EL (cell line): ENCODE results near the gene DEK.
"Not testable (repeated sequence)": the region's sequence is repeated elsewhere in the genome, so short reads cannot be mapped to it uniquely, and the experiment has no call there.

Experiments
- DNase-seq: peaks from one replicate; pipeline ENCODE4 v3.0.0-alpha.2; 2016

DEK gene

DNA sequence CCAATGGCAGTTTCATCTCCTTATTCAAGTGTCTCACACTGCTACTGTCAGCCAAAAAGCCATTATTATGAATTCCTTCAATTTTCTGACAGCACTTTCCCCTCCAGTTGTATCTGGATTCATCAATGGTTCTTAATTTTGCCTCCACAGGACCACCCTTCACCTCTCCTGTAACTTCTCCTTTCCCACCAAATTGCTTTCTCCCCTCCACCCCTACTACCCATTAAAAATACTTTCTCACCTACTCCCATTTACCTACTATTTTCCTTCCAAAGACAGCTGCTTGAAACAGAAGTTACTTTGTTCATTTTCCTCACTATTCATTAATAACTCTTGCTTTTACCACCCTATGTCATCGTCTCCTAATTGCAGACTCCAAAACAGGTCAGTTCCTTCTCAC lies 29.8 kb downstream of the DEK start:
- DNase-seq: no peak

DNA sequence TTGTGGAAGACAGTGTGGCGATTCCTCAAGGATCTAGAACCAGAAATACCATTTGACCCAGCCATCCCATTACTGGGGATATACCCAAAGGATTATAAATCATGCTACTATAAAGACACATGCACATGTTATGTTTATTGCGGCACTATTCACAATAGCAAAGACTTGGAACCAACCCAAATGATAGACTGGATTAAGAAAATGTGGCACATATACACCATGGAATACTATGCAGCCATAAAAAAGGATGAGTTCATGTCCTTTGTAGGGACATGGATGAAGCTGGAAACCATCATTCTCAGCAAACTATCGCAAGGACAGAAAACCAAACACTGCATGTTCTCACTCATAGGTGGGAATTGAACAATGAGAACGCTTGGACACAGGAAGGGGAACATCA lies 30.6 kb downstream of the DEK start:
- DNase-seq: not testable (repeated sequence)

GRCh38 chr6:18231856-18232255 lies 32.5 kb downstream of the DEK start:
- not testable (repeated sequence) for DNase-seq

DNA sequence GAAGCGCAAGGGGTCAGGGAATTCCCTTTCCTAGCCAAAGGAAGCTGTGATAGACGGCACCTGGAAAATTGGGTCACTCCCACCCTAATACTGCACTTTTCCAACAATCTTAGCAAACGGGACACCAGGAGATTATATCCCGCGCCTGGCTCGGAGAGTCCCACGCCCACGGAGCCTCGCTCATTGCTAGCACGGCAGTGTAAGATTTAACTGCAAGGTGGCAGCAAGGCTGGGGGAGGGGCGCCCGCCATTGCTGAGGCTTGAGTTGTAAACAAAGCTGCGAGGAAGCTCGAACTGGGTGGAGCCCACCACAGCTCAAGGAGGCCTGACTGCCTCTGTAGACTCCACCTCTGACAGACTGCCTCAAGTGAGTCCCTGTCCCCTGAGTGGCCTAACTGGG lies 35.7 kb downstream of the DEK start:
- not testable (repeated sequence) for DNase-seq

GRCh38 chr6:18227166-18227565 lies 37.2 kb downstream of the DEK start:
- DNase-seq: not testable (repeated sequence)

DNA sequence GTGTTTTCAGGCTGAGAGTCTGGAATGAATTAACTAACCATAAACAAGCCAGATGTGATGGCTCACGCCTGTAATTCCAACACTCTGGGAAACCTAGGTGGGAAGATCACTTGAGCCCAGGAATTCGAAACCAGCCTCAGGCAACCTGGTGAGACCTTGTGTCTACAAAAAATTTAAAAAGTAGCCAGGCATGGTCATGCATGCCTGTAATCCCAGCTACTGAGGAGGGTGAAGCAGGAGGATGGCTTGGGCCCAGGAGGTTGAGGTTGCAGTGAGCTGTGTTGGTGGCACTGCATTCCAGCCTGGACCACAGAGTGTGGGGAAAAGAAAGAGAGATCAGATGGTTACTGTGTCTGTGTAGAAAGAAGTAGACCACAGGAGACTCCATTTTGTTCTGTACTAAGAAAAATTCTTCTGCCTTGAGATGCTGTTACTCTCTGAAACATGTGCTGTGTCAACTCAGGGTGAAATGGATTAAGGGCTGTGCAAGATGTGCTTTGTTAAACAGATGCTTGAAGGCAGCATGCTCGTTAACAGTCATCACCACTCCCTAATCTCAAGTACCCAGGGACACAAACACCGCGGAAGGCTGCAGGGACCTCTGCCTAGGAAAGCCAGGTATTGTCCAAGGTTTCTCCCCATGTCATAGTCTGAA lies 37.8 kb downstream of the DEK start:
- peak; percentile 73 for DNase-seq

GRCh38 chr6:18221288-18221615 lies 43.1 kb downstream of the DEK start:
- DNase-seq: no peak

DNA sequence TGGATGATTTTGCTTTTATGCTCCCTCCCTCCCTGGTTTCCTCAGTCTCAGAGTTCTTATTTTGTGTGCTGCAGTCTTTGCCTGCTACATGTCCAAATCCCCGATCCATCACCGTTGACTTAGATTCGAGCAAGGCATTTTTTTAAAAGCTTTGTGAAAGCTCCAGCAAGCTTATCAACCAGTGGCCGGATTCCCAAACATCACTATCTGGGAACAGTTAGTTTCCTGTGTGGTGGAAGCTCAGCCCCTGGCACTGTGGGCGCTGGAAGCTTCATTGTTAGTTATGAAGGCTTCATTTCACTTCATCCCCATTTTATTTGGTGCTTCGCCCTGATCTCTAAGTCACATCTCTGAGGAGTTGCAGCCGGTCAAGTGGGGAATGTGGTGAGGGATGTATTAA lies 44.7 kb downstream of the DEK start:
- DNase-seq: no peak

DNA sequence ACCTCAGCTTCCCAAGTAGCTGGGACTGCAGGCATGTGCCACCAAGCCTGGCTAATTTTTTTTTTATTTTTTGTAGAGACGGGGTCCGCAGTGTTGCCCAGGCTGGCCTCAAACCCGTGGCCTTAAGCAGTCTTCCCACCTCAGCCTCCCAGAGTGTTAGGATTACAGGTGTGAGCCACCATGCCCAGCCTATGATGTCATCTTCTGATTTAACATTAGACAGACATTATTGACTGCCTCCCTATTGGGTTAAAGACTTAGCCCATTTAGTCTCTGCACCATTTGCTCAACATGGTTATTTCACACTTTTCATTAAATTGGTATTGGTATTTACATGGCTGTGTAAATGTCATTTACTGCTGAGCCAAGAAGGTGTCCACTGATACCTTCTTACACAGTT lies 46.1 kb downstream of the DEK start:
- DNase-seq: no peak

- DNase-seq: peak; percentile 80
Observed at GRCh38 chr6:18216411-18216810, 47.9 kb downstream of the DEK start.

DNA sequence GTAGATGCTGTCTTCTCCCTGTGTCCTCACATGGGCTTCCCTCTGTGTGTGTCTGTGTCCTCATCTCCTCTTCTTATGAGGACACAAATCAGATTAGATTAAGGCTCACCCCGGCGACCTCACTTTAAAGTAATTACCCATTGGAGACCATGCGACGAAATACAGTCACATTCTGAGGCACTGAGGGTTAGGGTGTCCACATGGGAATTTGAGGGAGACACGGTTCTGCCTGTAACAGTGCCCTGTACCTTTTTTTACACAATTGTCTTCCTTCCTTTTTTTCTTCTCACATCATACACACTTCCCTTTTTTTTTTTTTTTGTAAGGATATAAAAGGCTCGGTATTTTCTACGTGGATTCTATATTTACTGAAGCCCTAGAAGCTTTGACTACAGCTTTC lies 48.9 kb downstream of the DEK start:
- DNase-seq: no peak

GRCh38 chr6:18214003-18214402 lies 50.3 kb downstream of the DEK start:
- DNase-seq: no peak

- no peak for DNase-seq
Observed at GRCh38 chr6:18213439-18213838, 50.9 kb downstream of the DEK start.

DNA sequence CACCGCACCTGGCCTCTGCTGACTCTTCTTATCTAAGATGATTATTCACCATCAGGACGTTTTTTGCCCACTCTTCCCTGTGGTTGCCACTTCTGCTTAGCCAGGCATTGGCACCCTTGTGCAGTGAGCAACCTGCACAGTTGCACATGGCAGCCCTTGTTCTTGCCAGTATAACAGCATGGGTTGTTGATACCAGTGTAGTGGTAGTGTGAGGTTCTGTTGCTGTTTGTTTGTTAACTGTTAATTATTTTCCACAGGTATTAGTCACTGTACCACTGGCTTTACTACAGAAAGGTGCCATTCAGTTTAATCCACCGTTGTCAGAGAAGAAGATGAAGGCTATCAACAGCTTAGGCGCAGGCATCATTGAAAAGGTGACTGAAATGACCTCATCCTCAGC lies 52.1 kb downstream of the DEK start:
- no peak for DNase-seq

GRCh38 chr6:18211338-18211737 lies 53.0 kb downstream of the DEK start:
- no peak for DNase-seq

GRCh38 chr6:18210707-18211106 lies 53.6 kb downstream of the DEK start:
- no peak for DNase-seq

- no peak for DNase-seq
Observed at GRCh38 chr6:18209539-18210197, 54.7 kb downstream of the DEK start.

- DNase-seq: not testable (repeated sequence)
Observed at GRCh38 chr6:18208778-18209177, 55.6 kb downstream of the DEK start.

- no peak for DNase-seq
Observed at GRCh38 chr6:18207949-18208348, 56.4 kb downstream of the DEK start.

DNA sequence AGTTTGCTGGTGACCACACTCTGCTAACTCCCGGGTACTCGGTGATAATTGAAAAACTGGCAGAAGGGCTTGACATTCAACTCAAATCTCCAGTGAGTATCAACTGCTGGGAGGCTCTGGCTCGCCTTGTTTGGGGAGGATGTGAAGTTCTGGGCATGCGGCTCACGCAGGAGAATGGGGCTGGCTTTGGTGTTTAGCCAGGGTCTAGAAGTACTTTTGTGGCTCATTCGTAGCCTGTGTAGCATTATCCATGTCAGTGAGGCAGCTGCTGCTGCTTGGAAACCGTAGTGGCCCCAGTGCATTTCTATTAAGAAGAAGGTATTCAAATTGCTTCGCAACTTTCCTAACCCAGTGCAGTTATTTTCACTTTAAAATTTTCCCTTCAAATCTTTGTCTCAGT lies 56.9 kb downstream of the DEK start:
- no peak for DNase-seq

DNA sequence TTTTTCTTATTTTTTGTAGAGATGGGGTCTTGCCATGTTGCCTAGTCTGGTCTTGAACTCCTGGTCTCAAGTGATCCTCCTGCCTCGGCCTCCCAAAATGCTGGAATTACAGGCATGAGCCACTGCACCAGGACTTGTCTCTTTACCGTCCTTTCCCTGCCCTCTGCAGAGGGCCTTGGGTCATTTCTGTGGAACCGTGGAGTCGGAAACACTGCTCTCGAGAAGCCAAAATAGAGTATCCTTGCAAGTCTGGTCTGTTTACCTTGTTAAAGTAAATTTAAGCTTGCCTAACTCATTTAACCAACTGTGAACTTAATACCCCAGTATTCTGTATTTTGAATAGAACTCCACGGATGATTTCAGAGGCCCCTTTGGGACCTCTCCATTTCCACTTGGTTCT lies 57.7 kb downstream of the DEK start:
- no peak for DNase-seq

GRCh38 chr6:18204691-18205090 lies 59.6 kb downstream of the DEK start:
- no peak for DNase-seq

DNA sequence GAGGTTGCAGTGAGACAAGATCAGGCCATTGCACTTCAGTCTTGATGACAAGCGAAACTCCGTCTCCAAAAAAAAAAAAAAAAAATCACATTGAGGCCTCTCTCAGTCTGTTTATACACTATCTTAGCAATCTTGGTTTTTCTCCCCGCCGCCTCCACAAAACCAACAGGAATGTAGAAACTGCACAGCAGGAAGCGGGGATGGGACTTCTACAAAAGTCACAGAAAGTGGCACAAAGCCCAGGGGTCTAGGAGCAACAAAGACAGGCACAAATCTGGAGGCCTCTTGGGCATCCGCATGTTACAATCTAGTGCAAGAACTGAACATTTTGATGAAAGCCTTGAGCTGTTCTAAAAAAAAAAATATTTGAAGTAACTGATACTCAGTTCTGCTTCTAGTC lies 60.5 kb downstream of the DEK start:
- no peak for DNase-seq

DNA sequence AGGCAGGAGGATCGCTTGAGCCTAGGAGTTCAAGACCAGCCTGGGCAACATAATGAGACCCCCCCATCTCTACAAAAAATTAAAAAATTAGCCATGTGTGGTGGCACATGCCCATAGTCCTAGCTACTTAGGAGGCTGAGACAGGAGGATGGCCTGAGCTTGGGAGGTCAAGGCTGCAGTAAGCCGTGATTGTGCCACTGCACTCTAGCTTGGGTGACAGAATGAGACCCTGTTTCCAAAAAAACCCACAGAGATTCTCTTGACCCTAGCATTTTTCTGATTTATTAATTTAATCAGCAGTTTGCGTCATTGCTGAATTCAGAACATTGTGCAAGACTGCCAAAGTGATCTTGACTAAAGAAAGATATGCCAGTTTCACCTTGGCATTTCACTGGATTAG lies 72.3 kb downstream of the DEK start:
- no peak for DNase-seq

GRCh38 chr6:18189196-18189595 lies 75.1 kb downstream of the DEK start:
- no peak for DNase-seq
